Measurements from ENCODE around the gene GALNT14. TPM values are rescaled to one million over a fixed set of nuclear protein-coding genes. Genes with fewer than 3 reads are reported as not detected.

The GALNT14 gene
- polyA plus RNA-seq, 4 donors = 4.9 to 47.3 (median 34.2) TPM

- DNase-seq (ENCODE audit: low read depth in 4 of 4, low spot score in 3 of 4) = no peak
These were observed 182.6 kb downstream of the GALNT14 start for GRCh38 chr2:30955516-30956132.

DNA sequence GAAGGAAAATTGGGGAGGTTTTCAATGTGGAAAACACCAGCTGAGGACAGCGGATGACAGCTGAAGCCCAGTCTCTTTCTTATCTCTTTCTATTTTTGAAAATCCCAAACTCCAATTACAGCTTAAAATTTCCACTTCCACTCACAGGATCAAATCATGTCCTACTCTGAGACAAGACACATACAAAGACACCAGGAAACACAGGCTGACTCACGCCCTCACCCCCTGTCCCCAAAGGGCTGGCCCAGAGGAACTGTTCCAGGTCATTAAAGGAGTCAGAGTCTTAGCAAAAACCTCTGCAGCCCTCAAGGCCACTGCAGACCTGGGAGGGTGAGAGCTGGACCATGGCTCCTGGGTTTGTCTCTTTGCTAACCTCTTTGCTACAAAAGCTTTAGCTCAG, 187.9 kb downstream of the GALNT14 start:
- DNase-seq (ENCODE audit: low read depth in 4 of 4, low spot score in 3 of 4) = no peak

- no peak for DNase-seq (ENCODE audit: low read depth in 4 of 4, low spot score in 3 of 4)
These were observed 188.8 kb downstream of the GALNT14 start for GRCh38 chr2:30949435-30949834.

DNA sequence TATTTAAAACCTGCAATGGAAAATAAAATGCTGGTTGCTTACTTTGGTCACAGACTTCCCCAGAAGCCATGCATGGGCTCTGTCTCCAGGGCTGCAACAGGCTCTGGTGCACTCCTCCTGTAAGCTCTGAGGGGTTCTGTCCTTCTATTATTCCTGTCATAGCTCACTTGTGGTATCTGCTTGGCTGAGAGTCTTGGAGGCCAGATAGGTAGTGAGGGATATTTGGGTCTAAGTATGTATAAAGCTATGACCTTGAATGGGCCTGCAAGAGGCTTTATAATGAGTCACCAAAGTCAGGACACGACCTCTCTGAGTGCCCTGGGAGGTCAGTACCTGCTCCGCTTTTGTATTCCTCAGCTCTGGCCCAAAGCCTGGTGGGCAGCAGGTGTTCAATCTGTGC, 189.4 kb downstream of the GALNT14 start:
- DNase-seq (ENCODE audit: low read depth in 4 of 4, low spot score in 3 of 4) = no peak

DNA sequence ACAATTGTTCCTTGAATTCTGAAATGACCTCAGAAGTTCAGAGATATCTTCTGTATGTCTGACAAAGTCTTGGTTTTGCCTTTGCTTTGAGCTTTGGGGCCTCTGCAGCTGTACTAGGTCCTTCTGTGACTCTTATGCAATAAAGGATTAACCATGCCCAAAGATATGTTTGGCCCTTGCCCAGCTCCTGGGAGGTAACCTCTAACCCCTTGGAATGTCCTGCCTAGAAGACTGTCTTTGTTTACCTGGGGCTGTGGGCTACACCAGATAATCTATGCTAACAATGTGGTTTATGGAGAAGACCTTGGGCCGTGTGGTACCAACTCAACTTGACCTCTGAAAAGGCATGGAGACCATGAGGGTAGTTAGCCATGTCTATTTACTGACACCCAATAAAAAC, 190.1 kb downstream of the GALNT14 start:
- DNase-seq (ENCODE audit: low read depth in 4 of 4, low spot score in 3 of 4) = no peak

DNA sequence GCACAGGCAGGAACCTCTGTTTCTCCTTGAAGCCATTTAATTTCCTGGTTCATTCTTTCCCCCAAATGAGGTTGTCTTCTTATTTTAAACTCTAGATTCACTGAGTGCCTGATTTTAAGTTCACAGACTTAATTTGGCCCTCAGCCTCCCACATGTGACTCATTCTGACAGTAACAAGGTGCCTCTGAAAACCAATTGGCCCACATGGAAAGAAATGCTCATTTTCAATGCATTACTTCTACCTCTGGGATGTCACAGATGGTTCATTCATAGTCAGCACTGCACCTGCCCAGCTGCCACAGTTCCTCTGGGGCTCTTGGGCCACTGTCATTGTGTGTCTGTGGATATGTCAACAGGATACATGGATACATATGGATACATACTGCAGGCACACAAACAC, 190.6 kb downstream of the GALNT14 start:
- DNase-seq (ENCODE audit: low read depth in 4 of 4, low spot score in 3 of 4) = no peak

DNA sequence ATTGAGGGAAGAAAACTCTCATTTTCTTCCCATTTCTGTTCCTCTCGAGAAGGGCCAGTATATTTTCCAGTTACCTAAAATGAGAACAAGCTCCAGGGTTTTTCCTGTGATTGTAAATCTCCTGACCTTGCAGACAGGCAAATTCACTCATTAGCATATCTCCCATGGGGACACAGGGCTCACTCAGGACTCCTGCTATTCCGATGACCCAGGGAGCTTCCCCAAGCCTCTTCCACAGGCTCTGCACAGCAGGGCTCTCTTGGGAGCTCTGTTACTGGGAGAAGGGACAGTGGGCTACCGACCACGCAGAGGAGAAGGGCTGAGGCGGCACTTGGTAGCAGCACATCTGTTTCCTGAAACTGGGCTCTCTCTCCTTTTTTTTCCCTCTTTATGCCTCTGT, 195.8 kb downstream of the GALNT14 start:
- DNase-seq (ENCODE audit: low read depth in 4 of 4, low spot score in 3 of 4) = no peak

- DNase-seq (ENCODE audit: low read depth in 4 of 4, low spot score in 3 of 4) = peak in 2 of 4 donors; percentile 5 to 35
These were observed 197.4 kb downstream of the GALNT14 start for GRCh38 chr2:30940839-30941238.

DNA sequence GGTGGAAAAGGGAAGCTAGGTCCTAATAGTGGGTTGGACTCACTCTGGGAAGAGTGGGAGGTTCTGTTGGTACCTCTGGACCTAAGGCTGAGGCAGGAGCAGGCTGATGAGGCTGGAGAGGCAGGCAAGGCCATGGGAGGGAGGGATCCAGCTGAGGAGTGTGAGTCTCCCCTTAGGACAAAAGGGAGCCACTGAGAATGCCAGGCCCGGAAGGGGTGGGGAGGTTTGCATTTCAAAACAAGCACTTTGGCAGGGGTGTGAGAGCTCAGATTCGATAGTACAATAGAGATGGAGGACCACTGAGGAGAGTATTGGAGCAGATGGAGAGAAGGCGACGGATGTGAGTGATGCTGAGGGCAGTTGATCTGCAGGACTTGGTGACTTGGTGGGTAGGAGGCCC, 198.9 kb downstream of the GALNT14 start:
- no peak for DNase-seq (ENCODE audit: low read depth in 4 of 4, low spot score in 3 of 4)

DNA sequence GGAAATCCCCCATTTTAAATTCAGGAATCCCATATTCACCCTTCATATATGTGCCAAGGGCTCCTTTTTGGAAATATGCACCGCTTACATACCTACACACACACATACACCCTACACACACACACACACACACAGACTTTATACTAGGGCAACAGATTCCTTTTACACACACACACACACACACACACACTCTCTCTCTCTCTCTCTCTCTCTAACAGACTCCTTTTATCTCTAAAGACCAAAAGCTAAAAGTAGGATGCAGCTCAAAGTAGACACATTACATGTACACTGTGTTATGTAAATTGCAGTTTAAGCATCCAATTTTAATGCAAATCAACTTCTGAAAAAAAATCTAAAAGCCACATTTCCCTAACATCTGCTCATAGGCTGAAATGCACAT, 200.0 kb downstream of the GALNT14 start:
- no peak for DNase-seq (ENCODE audit: low read depth in 4 of 4, low spot score in 3 of 4)

DNA sequence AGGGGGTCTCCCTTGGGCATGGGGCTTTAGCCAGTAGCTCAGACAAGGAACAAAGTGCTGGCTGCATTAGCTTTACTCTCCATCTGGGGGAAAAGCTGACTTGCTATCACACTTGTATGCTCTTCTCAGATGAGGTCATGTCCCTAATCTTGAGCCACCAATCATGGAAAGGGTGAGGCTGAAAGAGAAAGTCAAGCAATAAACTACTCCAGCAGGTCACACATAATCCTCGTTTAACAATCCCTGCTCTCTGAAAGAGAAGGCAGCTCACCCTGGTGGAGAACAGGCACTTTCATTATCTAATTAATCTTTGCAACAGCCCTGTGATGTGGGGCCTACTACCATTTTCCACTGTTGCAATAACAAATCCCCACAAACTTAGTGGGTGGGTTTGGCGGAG, 201.3 kb downstream of the GALNT14 start:
- no peak for DNase-seq (ENCODE audit: low read depth in 4 of 4, low spot score in 3 of 4)

DNA sequence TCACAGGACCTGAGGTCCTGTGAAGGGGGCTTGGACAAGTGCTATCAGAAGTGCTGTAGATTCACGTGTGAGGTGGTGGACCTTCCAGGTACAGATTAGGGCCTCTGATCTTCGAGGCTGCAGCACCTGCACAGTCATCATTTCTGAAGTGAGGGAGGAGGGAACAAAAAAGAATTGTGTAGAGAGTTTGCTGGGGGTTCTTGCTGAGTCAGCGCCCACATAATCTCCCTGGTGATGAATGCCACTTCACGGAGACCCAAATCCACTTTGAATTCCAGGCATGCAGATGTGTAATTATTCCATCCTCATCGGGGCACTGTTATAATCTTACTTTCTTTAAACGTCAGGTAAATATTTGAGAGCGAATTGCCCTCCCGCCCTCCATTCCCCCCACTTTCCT, 202.4 kb downstream of the GALNT14 start:
- DNase-seq (ENCODE audit: low read depth in 4 of 4, low spot score in 3 of 4) = no peak

DNA sequence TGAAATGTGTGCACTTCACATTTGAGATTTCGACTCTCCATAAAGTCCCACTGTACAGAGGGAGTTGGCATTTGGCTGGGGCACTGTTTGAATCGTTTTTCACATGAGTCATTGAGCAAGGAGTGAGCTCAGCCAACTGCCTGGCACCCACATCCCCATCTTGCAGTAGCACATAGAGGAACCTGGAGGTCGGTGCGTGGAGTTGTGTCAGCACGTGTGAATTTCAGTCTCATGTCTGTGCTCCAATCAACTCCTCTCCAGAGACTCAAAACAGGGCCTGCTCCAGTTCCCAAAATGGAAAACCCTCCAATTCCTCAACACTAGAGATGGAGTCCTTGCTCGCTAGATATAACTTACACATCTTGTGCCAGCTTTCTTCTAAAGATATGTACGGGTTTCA, 204.2 kb downstream of the GALNT14 start:
- no peak for DNase-seq (ENCODE audit: low read depth in 4 of 4, low spot score in 3 of 4)

- no peak for DNase-seq (ENCODE audit: low read depth in 4 of 4, low spot score in 3 of 4)
These were observed 204.7 kb downstream of the GALNT14 start for GRCh38 chr2:30933496-30933895.

DNA sequence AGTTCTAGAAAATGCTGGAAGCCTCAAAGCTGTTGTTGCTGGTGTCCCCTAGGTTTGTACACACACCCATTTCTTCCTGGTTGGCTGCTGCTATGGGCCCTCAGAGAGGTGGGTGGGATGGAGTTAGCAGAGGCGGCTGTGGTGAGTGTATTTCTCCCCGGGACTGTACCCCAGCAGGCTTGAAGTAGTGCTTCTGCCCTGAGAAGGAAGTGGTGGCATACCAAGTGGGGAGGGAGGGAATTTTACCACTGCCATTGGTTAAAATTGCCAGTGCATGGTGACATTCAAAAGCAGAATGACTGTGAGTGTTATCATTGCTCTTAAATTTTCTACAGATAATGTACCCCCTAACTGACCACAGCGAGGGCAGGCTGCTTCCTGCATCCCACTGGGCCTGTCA, 205.4 kb downstream of the GALNT14 start:
- no peak for DNase-seq (ENCODE audit: low read depth in 4 of 4, low spot score in 3 of 4)

DNA sequence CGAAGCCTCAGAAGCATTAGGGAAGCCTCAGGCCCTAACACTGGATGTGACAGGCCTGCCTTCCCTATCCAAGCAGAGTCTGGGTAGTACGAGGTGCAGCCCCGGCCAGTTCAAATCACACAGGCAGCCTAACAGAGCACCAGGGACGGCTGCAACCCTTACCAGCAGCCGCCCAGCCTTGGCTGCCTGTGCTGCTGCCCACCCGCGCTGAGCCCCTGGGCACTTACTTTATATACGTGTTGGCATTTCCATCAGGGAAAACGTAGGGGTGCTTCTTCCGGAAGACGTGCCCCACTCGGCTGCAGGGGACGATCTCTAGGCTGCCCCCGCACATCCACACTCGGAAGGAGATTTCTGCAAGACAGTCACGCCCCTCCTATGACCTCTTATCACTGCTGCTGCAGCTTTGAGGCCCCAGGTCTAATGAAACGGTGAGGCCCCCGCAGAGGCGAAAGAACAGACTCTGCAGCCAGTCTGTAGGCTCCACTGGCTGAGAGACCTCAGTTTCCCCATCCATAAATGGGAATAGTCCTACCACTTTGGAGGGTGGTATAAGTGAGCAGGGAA, 206.3 kb downstream of the GALNT14 start:
- DNase-seq (ENCODE audit: low read depth in 4 of 4, low spot score in 3 of 4) = no peak

DNA sequence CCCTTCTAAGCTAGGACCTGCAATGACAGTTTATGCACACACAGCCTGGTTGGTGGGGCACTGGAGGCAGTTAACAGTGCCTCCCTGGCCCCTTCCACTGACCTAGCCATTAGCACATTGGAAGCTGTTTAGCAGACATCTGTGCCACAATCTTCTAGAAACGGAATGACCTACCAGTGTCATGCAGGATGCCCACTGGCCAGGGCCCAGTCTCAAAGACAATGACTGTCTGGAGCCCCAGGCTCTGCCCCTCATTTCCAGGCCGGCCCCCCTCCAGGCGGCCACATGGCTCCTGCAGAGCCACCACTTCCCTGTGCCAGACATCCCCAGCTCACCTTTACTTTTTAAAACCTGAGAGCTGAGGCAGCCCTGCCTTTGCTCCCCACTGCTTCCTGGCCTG, 207.5 kb downstream of the GALNT14 start:
- no peak for DNase-seq (ENCODE audit: low read depth in 4 of 4, low spot score in 3 of 4)

DNA sequence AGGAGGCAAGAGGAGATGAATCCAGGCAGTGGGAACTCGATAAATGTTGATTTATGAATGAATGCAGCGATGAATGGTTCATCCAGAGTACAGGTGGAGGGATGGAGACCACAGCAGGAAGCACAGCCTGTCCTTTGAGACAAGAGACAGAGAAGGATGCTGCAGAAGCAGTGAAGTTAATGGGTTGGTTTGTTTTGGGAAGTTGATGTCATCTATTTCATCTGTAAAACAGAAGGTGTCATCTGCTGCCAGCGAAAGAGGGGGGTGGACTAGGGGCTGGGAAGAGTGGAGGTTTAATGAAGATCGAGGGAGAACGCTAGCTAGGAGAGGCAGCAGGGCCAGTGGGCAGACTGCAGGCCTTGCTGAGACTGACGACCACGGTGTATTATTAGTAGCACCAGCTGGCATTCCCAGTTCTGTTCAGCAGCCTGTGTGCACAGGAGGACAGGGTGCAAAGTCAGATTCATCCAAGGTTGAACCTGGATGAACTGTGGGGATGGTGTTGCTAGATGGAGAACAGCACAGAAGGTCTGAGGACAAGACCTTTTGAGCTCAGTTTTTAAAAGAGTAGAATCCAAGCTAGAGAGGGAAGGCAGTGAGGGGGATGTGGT, 210.7 kb downstream of the GALNT14 start:
- DNase-seq (ENCODE audit: low read depth in 4 of 4, low spot score in 3 of 4) = no peak

GRCh38 chr2:30926606-30927005, 211.6 kb downstream of the GALNT14 start:
- no peak for DNase-seq (ENCODE audit: low read depth in 4 of 4, low spot score in 3 of 4)

DNA sequence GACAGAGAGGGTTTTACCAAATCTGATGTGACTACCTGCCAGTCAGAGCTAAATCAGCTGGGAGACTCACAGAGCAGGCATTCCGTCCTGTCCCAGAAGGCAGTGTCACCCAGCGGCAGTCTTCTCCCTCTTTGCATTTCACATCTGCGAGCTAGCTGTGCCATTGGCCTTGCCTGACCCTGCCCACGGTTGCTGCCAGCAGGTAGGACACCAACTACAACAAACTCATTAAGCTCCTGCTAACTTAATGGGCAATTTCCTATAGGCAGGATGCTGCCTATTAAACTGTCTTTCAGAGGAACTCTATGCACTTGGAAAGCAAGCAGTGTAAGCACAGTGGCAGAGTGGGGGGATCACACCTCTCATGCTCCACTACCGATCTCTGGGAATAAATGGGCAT, 214.6 kb downstream of the GALNT14 start:
- no peak for DNase-seq (ENCODE audit: low read depth in 4 of 4, low spot score in 3 of 4)

DNA sequence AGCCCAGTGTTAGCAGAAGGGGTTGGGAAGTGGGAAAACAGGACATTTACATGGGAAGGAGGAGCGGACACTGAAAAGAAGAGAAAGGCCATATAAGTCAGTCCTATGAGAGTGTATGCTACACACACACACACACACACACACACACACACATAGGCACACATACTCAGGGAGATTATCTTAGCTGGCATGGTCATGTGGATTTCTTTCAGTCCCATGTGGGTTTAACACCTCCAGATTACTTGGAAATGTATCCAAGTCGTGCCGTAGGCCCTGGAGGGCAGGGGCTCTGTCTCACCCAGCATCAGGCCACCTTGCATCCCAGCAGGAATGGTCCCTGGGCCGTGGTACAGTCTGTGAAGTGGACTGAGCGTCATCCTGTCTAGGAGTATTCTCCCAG, 217.7 kb downstream of the GALNT14 start:
- DNase-seq (ENCODE audit: low read depth in 4 of 4, low spot score in 3 of 4) = no peak

DNA sequence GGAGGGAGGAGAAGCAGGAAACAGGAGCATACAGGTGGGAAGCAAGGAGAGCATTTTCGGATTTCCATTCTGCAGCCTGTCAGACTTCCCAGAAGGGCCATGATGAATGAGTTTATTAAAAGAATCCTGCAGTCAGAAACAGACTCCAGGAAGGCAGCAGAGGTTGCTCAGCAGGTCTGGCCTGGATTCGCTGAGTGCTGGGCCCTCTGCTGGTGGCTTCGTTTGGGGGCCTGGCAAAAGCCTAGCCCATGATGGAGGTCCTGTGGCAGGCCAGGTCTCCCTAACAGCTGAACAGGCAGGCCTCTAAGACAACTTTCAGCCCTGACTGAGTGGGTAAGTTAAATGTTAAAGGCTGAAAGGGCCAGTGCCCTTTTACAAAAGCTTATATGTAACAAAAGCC, 222.8 kb downstream of the GALNT14 start:
- DNase-seq (ENCODE audit: low read depth in 4 of 4, low spot score in 3 of 4) = peak in 2 of 4 donors; percentile 8 to 46

DNA sequence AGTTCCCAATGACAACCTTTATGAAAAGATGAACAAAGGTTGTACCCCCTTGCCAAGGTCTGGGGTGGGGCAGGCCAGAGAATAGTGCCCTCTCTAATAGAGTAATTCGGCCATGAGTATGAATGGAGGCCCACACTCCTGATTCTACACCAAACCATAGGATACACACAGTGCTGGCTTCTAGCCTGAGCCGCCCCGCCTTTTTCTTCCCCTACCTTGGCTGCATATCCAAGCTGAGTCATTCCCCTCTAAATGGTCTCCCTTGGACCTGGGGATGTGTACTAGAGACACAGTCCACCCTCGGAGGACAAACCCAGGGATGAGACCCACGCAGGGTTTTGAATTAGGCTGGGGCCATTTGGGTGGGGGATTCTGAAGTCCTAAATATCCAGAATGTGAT, 223.8 kb downstream of the GALNT14 start:
- no peak for DNase-seq (ENCODE audit: low read depth in 4 of 4, low spot score in 3 of 4)

Measured in left renal pelvis (tissue), 4 donors.